Ishikawa (cell line): ENCODE data around the gene ZBTB16.

Source experiments
- CEBPB ChIP-seq: IDR thresholded peaks from 2 replicates; pipeline ENCODE4 v1.6.1; 2012
- CREB1 ChIP-seq: IDR thresholded peaks from 2 replicates; pipeline ENCODE4 v1.6.1; 2012; ENCODE audit warnings: low read depth
- EGR1 ChIP-seq: IDR thresholded peaks from 2 replicates; pipeline ENCODE4 v1.6.1; 2012
- EP300 ChIP-seq: IDR thresholded peaks from 2 replicates; pipeline ENCODE4 v1.6.1; 2012; ENCODE audit warnings: borderline replicate concordance
- FOXM1 ChIP-seq: IDR thresholded peaks from 2 replicates; pipeline ENCODE4 v1.6.1; 2012; ENCODE audit warnings: low read depth, borderline replicate concordance
- NFIC ChIP-seq: IDR thresholded peaks from 2 replicates; pipeline ENCODE4 v1.6.1; 2012
- RAD21 ChIP-seq: IDR thresholded peaks from 2 replicates; pipeline ENCODE4 v1.6.1; 2012; ENCODE audit warnings: low read depth
- TAF1 ChIP-seq: IDR thresholded peaks from 2 replicates; pipeline ENCODE4 v1.6.1; 2012; ENCODE audit warnings: low read depth, mild to moderate bottlenecking
- TCF12 ChIP-seq: IDR thresholded peaks from 2 replicates; pipeline ENCODE4 v1.6.1; 2012; ENCODE audit warnings: low read depth
- TEAD4 ChIP-seq: IDR thresholded peaks from 2 replicates; pipeline ENCODE4 v1.6.1; 2012
- YY1 ChIP-seq: IDR thresholded peaks from 2 replicates; pipeline ENCODE4 v1.6.1; 2012; ENCODE audit warnings: low read depth
- ZBTB7A ChIP-seq: IDR thresholded peaks from 2 replicates; pipeline ENCODE4 v1.6.1; 2012; ENCODE audit warnings: low read depth
- TF ChIP-seq, protein P1 (sequence below): IDR thresholded peaks from 2 replicates; pipeline ENCODE4 v1.6.1; 2012
- TF ChIP-seq, protein P2 (sequence below): IDR thresholded peaks from 2 replicates; pipeline ENCODE4 v1.6.1; 2012
- TF ChIP-seq, protein P3 (sequence below): IDR thresholded peaks from 2 replicates; pipeline ENCODE4 v1.6.1; 2012; ENCODE audit warnings: low read depth, mild to moderate bottlenecking

The ZBTB16 gene

DNA sequence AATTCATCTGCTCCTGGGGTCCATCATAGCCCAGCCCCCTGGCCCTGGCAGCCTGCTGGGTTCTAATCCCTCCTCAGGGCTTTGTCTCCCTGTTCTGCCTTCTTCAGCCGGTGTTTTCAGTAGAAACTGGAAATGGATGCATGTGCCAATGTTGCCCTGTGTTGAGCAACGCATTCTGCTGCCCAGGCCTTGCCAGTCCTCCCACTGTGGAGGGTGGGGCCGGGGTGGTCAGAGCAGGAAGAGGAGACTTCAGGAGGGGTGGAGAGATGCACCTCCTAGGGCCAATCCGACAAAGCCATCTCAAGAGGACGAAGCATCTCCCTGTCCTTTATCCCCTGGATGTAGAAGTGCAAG is 27.6 kb upstream of the ZBTB16 start:
- TF ChIP-seq TAF1 (no peak), NFIC (no peak), TCF12 (no peak), ZBTB7A (no peak), CEBPB (no peak), TEAD4 (no peak), YY1 (no peak), EP300 (no peak), RAD21 (no peak), CREB1 (no peak), EGR1 (no peak), FOXM1 (no peak)
- TF ChIP-seq, protein P1, sequence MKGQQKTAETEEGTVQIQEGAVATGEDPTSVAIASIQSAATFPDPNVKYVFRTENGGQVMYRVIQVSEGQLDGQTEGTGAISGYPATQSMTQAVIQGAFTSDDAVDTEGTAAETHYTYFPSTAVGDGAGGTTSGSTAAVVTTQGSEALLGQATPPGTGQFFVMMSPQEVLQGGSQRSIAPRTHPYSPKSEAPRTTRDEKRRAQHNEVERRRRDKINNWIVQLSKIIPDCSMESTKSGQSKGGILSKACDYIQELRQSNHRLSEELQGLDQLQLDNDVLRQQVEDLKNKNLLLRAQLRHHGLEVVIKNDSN = no peak
- TF ChIP-seq, protein P2, sequence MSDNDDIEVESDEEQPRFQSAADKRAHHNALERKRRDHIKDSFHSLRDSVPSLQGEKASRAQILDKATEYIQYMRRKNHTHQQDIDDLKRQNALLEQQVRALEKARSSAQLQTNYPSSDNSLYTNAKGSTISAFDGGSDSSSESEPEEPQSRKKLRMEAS = no peak
- TF ChIP-seq, protein P3, sequence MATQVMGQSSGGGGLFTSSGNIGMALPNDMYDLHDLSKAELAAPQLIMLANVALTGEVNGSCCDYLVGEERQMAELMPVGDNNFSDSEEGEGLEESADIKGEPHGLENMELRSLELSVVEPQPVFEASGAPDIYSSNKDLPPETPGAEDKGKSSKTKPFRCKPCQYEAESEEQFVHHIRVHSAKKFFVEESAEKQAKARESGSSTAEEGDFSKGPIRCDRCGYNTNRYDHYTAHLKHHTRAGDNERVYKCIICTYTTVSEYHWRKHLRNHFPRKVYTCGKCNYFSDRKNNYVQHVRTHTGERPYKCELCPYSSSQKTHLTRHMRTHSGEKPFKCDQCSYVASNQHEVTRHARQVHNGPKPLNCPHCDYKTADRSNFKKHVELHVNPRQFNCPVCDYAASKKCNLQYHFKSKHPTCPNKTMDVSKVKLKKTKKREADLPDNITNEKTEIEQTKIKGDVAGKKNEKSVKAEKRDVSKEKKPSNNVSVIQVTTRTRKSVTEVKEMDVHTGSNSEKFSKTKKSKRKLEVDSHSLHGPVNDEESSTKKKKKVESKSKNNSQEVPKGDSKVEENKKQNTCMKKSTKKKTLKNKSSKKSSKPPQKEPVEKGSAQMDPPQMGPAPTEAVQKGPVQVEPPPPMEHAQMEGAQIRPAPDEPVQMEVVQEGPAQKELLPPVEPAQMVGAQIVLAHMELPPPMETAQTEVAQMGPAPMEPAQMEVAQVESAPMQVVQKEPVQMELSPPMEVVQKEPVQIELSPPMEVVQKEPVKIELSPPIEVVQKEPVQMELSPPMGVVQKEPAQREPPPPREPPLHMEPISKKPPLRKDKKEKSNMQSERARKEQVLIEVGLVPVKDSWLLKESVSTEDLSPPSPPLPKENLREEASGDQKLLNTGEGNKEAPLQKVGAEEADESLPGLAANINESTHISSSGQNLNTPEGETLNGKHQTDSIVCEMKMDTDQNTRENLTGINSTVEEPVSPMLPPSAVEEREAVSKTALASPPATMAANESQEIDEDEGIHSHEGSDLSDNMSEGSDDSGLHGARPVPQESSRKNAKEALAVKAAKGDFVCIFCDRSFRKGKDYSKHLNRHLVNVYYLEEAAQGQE = no peak

DNA sequence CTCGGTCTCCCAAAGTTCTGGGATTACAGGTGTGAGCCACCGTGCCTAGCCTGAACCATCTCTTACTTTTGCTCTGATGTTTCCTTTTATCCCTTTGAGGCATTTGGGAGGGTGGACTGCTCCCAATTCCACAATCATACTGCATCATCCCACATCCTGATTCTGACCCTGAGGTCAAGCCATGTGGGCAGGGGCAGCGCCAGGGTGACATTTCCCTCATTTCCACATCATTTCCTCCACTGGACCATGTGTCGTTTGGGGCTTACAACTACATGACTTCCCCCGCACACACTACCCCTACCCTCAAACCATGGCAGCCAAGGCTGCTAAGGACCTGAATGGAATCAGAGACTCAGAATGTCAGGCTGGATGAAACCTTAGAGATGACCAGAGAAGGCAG is 26.4 kb upstream of the ZBTB16 start:
- TF ChIP-seq EGR1 (no peak), TEAD4 (no peak), TCF12 (no peak), YY1 (no peak), EP300 (no peak), ZBTB7A (no peak), CEBPB (no peak), CREB1 (no peak), FOXM1 (no peak), NFIC (no peak), TAF1 (no peak), RAD21 (no peak)
- TF ChIP-seq, protein P1 = no peak
- TF ChIP-seq, protein P3 = no peak
- TF ChIP-seq, protein P2 = no peak

DNA sequence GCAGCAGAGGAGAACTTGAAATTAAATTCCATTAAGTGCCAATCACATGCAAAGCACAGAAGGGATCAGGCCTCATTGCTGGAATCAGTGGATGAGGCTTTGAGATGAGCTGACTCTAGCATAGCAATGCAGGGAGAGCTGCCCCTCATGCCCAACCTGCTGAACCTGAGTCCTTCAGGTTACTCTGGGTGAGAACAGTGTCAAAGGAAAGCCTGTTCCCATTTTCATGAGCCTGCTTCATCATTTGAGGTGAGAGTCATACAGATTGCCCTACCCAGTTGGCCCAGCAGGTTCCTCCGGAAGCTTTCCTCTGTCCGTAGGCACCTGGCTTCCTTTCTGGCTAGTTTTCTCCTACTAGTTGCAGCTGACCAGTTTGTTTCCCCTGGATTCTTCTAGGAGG is 25.9 kb upstream of the ZBTB16 start:
- TF ChIP-seq, protein P2 = no peak
- no peak for TF ChIP-seq TEAD4
- TF ChIP-seq TAF1 = no peak
- TF ChIP-seq RAD21 = no peak
- TF ChIP-seq CREB1 = no peak
- TF ChIP-seq, protein P3 = no peak
- no peak for TF ChIP-seq EGR1
- TF ChIP-seq NFIC = no peak
- TF ChIP-seq CEBPB = no peak
- no peak for TF ChIP-seq EP300
- TF ChIP-seq ZBTB7A = no peak
- TF ChIP-seq YY1 = no peak
- no peak for TF ChIP-seq TCF12
- TF ChIP-seq, protein P1 = no peak
- TF ChIP-seq FOXM1 = no peak

DNA sequence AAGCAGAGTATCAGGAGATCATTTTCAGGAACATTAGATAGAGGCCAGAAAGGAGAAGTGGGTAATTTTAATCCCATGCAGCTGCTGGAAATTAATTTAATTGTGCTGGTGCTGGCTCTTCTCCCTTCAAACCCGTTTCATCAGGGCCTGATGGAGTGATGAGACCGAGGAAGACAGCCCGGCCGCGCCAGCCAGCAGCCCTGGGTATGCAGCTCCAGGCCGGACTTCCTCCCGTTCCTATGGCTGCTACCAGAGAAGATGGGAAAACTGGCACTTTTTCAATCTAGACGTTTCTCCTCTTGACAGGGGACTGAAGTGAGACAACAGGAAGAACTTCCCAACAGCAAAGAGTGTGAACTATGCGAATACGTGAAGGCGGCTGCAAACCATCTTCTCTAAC is 24.6 kb upstream of the ZBTB16 start:
- TF ChIP-seq, protein P3 = no peak
- TF ChIP-seq EP300 (no peak), RAD21 (no peak), ZBTB7A (no peak), TCF12 (no peak), CEBPB (no peak), NFIC (no peak), FOXM1 (no peak), TAF1 (no peak), EGR1 (no peak), TEAD4 (no peak), CREB1 (no peak), YY1 (no peak)
- TF ChIP-seq, protein P2 = no peak
- TF ChIP-seq, protein P1 = no peak
